Fibroblast of lung (primary cell): ENCODE measurements around the gene CCDC152. TPM values are rescaled to one million over a fixed set of nuclear protein-coding genes. Genes with fewer than 3 reads are reported as not detected.

Experiments
- DNase-seq, 2 donors: peaks; one replicate each; pipeline versions ENCODE4 v3.0.0 to v3.0.0-alpha.2; 2010; ENCODE audit warnings: low read depth in 2 of 2
- H2AFZ ChIP-seq: 2 replicates; pipeline ENCODE4 v1.5.1; 2012; ENCODE audit warnings: low read length, control low read depth, inconsistent platforms
- H3K27ac ChIP-seq: 2 replicates; pipeline ENCODE4 v1.5.1; 2011; ENCODE audit warnings: low read length, control low read depth; ENCODE audit not compliant: insufficient read depth
- H3K27me3 ChIP-seq: 2 replicates; pipeline ENCODE4 v1.5.1; 2011; ENCODE audit warnings: mild to moderate bottlenecking, low read length; ENCODE audit not compliant: control insufficient read depth, insufficient read depth
- H3K36me3 ChIP-seq: 2 replicates; pipeline ENCODE4 v1.5.1; 2011; ENCODE audit warnings: low read length; ENCODE audit not compliant: control insufficient read depth, insufficient read depth
- H3K4me1 ChIP-seq: 2 replicates; pipeline ENCODE4 v1.5.1; 2011; ENCODE audit warnings: low read length; ENCODE audit not compliant: control insufficient read depth, insufficient read depth; ENCODE audit errors: extremely low read depth
- H3K4me2 ChIP-seq: 2 replicates; pipeline ENCODE4 v1.5.1; 2011; ENCODE audit warnings: low read length, control low read depth; ENCODE audit not compliant: insufficient read depth; ENCODE audit errors: extremely low read depth
- H3K4me3 ChIP-seq, 4 experiments: fragments of 200-600 bp in 1 of 4; sonication (generic) in 1 of 4; replicated peaks in 1 of 4; 2 replicates each; pipeline ENCODE4 v1.5.1; 2011 to 2016; ENCODE audit warnings: low read length in 4 of 4, low read depth in 3 of 4, mild to moderate bottlenecking in 3 of 4, control low read depth in 2 of 4, inconsistent platforms in 1 of 4, mixed read lengths in 1 of 4; ENCODE audit not compliant: insufficient read depth in 1 of 4; ENCODE audit errors: control extremely low read depth in 1 of 4
- H3K79me2 ChIP-seq: 2 replicates; pipeline ENCODE4 v1.5.1; 2012; ENCODE audit warnings: mild to moderate bottlenecking, low read length, inconsistent platforms; ENCODE audit not compliant: control insufficient read depth, insufficient read depth
- H3K9ac ChIP-seq: 2 replicates; pipeline ENCODE4 v1.5.1; 2011; ENCODE audit warnings: mild to moderate bottlenecking, low read length, control low read depth; ENCODE audit not compliant: insufficient read depth
- H3K9me3 ChIP-seq: 2 replicates; pipeline ENCODE4 v1.5.1; 2012; ENCODE audit warnings: low read depth, low read length; ENCODE audit not compliant: control insufficient read depth, insufficient read depth
- H4K20me1 ChIP-seq: 2 replicates; pipeline ENCODE4 v1.5.1; 2011; ENCODE audit warnings: low read length; ENCODE audit not compliant: control insufficient read depth, insufficient read depth; ENCODE audit errors: extremely low read depth
- CTCF ChIP-seq, 2 donors: IDR thresholded peaks in 1 of 2; conservative IDR thresholded peaks in 1 of 2; 1 replicate in 1 of 2; 2 replicates in 1 of 2; pipeline ENCODE4 v1.5.1; 2011 to 2012; ENCODE audit warnings: low read length in 2 of 2, control low read depth in 1 of 2, inconsistent platforms in 1 of 2, low read depth in 1 of 2, mild to moderate bottlenecking in 1 of 2
- EZH2 ChIP-seq: IDR thresholded peaks from 2 replicates; pipeline ENCODE4 v1.5.1; 2012; ENCODE audit warnings: low read length, control low read depth, mild to moderate bottlenecking; ENCODE audit errors: missing control alignments
- polyA plus RNA-seq, 2 donors: library from polyadenylated mRNA; depleted of rRNA in 1 of 2; stranded (reverse) in 1 of 2; unstranded in 1 of 2; fragments of >200 nt; gene quantifications; 2 replicates each; pipeline ENCODE4 v1.2.1, GENCODE V29; 2011 to 2012; ENCODE audit warnings: missing spikeins in 1 of 2
- total RNA-seq: library from RNA; depleted of rRNA; stranded (reverse); fragments of >200 nt; gene quantifications from 2 replicates; pipeline ENCODE4 v1.2.1, GENCODE V29; 2014

CCDC152 gene
- total and polyA plus RNA-seq, 2 donors (not counting 1 experiment from before 2014, with no cell fraction given) = 1.4 to 2.5 TPM

- Histone ChIP-seq H3K9me3 (no peaks in the 10 kb centered on the region), H4K20me1 (no peaks in the 10 kb centered on the region), H3K9ac (no peak overlapping the region), H3K4me2 (no peak overlapping the region), H3K4me1 (no peaks in the 10 kb centered on the region), H3K4me3 (no peak overlapping the region), H3K27me3 (no peaks in the 10 kb centered on the region), H3K36me3 (no peaks in the 10 kb centered on the region), H3K79me2 (no peaks in the 10 kb centered on the region), H2AFZ (no peak overlapping the region), H3K27ac (no peak overlapping the region)
- DNase-seq = no peak
- no peak for TF ChIP-seq EZH2
- no peak for TF ChIP-seq CTCF (conservative IDR thresholded peaks at IDR 0.05 in 1 of 2, IDR thresholded peaks at IDR 0.05 in 1 of 2; ENCODE audit: low read depth in 1 of 2, low read length in 2 of 2)
Measured at GRCh38 chr5:42753099-42753498, 3.5 kb upstream of the CCDC152 start.

DNA sequence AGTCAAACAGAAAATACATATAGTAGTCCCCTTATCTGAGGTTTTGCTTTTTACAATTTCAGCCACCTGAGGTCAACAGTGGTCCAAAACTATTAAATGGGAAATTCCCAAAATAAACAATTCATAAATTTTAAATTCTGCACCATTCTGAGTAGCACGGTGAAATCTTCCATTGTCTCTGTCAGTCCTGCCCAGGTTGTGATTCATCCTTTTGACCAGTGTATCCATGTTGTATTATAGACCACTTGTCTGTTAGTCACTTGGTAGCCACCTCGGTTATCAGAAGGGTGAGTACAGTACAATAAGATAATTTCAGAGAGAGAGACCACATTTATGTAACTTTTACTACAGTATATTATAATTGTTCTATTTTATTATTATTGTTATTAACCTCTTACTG lies 2.8 kb downstream of the CCDC152 start:
- no peak overlapping the region for H2AFZ ChIP-seq
- no peak for TF ChIP-seq CTCF (conservative IDR thresholded peaks at IDR 0.05 in 1 of 2, IDR thresholded peaks at IDR 0.05 in 1 of 2; ENCODE audit: low read depth in 1 of 2, low read length in 2 of 2)
- TF ChIP-seq EZH2 = no peak
- no peak overlapping the region for H3K27ac ChIP-seq
- no peak overlapping the region for H3K4me2 ChIP-seq
- no peak overlapping the region for H3K9ac ChIP-seq
- DNase-seq = no peak
- no peaks in the 10 kb centered on the region for H3K4me1 ChIP-seq
- H3K9me3 ChIP-seq = no peaks in the 10 kb centered on the region
- H4K20me1 ChIP-seq = no peaks in the 10 kb centered on the region
- no peak overlapping the region for H3K4me3 ChIP-seq
- H3K36me3 ChIP-seq = no peaks in the 10 kb centered on the region
- no peaks in the 10 kb centered on the region for H3K27me3 ChIP-seq
- no peaks in the 10 kb centered on the region for H3K79me2 ChIP-seq

DNA sequence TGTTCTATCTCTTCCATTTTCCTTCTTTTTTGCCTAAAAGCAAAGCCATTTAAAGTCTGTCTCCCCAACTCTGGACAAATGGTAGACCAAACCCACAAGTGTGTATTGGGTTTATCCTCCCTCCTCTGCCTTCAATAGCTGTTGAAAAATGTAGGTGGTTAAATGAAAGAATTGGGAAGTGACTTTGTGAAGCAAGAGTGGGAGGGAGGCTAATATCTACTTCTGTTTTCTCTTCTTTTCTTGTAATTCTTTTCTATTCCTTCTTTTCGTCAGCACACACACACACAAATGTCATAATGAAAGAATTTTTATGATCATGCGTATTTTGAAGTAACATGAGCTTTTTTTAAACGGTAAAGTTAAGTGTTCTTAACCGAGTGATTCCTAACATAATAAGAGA lies 3.8 kb downstream of the CCDC152 start:
- H2AFZ ChIP-seq = no peak overlapping the region
- no peaks in the 10 kb centered on the region for H3K79me2 ChIP-seq
- H3K4me3 ChIP-seq = no peak overlapping the region
- no peaks in the 10 kb centered on the region for H3K9me3 ChIP-seq
- H3K4me2 ChIP-seq = no peak overlapping the region
- no peaks in the 10 kb centered on the region for H3K27me3 ChIP-seq
- no peak overlapping the region for H3K9ac ChIP-seq
- no peak for DNase-seq
- H3K27ac ChIP-seq = no peak overlapping the region
- H4K20me1 ChIP-seq = no peaks in the 10 kb centered on the region
- H3K4me1 ChIP-seq = no peaks in the 10 kb centered on the region
- no peak for TF ChIP-seq EZH2
- H3K36me3 ChIP-seq = no peaks in the 10 kb centered on the region
